Left ventricle myocardium inferior (tissue), 1 donor: ENCODE results near the gene TENT5C. TPM values are rescaled to one million over a fixed set of nuclear protein-coding genes. Genes with fewer than 3 reads are reported as not detected.

Source experiments
- DNase-seq: peaks from one replicate; pipeline ENCODE4 v3.0.0-alpha.2; 2020
- H3K27ac ChIP-seq: fragments of 200-600 bp; replicated peaks from 2 replicates; pipeline ENCODE4 v1.8.0; 2021
- H3K27me3 ChIP-seq: fragments of 200-600 bp; 2 replicates; pipeline ENCODE4 v1.8.0; 2021; ENCODE audit warnings: low read depth
- H3K36me3 ChIP-seq: fragments of 200-600 bp; 2 replicates; pipeline ENCODE4 v1.8.0; 2021
- H3K4me1 ChIP-seq: fragments of 200-600 bp; 2 replicates; pipeline ENCODE4 v1.8.0; 2021
- H3K4me3 ChIP-seq: fragments of 200-600 bp; 2 replicates; pipeline ENCODE4 v1.8.0; 2021; ENCODE audit warnings: mild to moderate bottlenecking, moderate library complexity
- H3K9me3 ChIP-seq: fragments of 200-600 bp; replicated peaks from 2 replicates; pipeline ENCODE4 v1.8.0; 2021
- intact Hi-C: fragments of 100-400 bp; cut with micrococcal nuclease; formaldehyde crosslinking; loops from one replicate; pipeline ENCODE4 v1.11.0; 2022
- total RNA-seq: library from RNA; stranded (reverse); fragmentation: NEBNext Ultra II Directional; extraction: Animal tissue kit (Norgen Biotek cat#: 25700); gene quantifications from one replicate; pipeline ENCODE4 v1.2.1, GENCODE V29; 2021
- TF ChIP-seq, protein P1 (sequence below): fragments of 200-600 bp; IDR thresholded peaks from 2 replicates; pipeline ENCODE4 v1.8.0; 2021; ENCODE audit warnings: antibody characterized with exemption, mild to moderate bottlenecking, borderline replicate concordance
- donor health status: DM: no; HTN: yes; CAD: no; lungs with severe emphysema.

The TENT5C gene
- total RNA-seq, 1 donor from 2014 or later, result 14.9 TPM

DNA sequence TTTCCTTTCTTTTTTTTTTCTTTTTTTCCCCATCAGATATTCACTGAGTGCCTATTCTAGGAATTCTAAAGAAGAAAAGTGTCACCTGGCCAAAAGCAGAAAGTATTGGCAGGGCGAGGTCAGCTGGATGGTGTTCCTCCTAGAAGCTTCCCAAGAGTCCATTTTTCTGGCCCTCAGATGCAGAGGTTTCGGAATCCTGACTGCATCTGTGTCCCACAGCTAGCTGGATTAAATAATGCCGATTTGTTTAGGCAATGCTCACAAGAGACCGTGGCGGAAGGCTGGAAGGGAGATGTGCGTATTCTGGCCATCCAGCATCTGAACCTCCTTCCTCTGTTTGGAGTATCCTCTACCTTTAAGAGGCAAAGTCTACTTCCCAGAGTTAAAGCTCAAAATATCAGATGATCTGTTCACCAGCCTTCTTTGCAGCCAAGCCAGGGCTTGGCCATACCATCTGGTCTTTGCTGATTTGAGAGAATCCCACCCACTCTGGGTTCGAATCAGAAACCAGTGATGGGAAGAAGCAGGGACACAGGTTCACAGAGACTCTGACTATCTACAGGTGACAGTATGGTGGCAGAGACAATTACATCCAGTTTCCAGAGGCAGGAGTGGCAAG lies 5.4 kb upstream of the TENT5C start:
- intact Hi-C loops, result no loop called here
- Histone ChIP-seq H3K27ac (peak overlapping the region; percentile 27), H3K27me3 (no peaks in the 10 kb centered on the region), H3K4me1 (peaks cover 7% of the 10 kb centered on the region), H3K4me3 (no peak overlapping the region), H3K36me3 (no peaks in the 10 kb centered on the region), H3K9me3 (no peaks in the 10 kb centered on the region)
- no peak for DNase-seq
- TF ChIP-seq, protein P1, sequence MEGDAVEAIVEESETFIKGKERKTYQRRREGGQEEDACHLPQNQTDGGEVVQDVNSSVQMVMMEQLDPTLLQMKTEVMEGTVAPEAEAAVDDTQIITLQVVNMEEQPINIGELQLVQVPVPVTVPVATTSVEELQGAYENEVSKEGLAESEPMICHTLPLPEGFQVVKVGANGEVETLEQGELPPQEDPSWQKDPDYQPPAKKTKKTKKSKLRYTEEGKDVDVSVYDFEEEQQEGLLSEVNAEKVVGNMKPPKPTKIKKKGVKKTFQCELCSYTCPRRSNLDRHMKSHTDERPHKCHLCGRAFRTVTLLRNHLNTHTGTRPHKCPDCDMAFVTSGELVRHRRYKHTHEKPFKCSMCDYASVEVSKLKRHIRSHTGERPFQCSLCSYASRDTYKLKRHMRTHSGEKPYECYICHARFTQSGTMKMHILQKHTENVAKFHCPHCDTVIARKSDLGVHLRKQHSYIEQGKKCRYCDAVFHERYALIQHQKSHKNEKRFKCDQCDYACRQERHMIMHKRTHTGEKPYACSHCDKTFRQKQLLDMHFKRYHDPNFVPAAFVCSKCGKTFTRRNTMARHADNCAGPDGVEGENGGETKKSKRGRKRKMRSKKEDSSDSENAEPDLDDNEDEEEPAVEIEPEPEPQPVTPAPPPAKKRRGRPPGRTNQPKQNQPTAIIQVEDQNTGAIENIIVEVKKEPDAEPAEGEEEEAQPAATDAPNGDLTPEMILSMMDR, result no peak

DNA sequence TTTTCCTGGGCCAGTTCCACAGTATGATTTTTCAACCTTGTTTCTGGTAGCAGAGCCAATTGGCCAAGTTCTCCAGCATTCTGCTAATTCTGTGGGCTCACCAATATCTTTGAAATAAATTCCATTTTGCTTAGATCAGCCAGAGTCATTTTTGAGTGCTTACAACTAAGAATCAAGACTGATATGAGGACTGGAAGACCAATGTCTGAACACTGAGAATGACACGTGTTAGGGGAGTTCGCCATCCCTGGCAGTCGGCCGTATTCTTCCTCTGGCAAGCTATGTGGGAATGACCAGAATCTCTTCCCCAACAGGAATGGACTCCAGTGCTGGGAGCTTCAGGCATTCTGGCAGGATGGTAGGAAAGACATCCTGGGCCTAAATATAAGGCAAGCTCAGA lies 4.9 kb upstream of the TENT5C start:
- H3K27me3 ChIP-seq, result no peaks in the 10 kb centered on the region
- H3K4me3 ChIP-seq, result no peak overlapping the region
- TF ChIP-seq, protein P1, result no peak
- H3K36me3 ChIP-seq, result no peaks in the 10 kb centered on the region
- intact Hi-C loops, result no loop called here
- no peaks in the 10 kb centered on the region for H3K9me3 ChIP-seq
- DNase-seq, result peak; percentile 28
- H3K27ac ChIP-seq, result no peak overlapping the region
- H3K4me1 ChIP-seq, result peaks cover 9% of the 10 kb centered on the region

DNA sequence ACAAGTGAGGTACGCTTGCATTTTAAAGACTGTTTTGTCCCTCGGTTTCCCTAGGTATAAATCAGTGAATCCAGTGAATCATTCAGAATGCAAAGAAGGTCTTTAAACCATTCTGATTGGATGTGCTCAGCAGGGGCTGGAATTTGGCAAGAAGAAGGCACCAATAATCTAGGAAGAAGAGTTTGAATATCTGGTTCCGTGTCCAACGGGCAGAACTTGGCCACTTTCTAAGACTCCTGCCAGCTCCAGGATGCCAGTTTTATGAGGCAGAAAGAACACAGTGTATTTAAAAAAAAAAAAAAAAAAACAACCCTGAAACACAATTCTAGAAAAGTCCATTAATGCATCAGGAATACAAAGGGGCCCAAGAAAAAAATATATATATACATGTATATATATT lies 3.0 kb upstream of the TENT5C start:
- no peaks in the 10 kb centered on the region for H3K27me3 ChIP-seq
- no peak overlapping the region for H3K4me3 ChIP-seq
- H3K9me3 ChIP-seq, result no peaks in the 10 kb centered on the region
- H3K36me3 ChIP-seq, result no peaks in the 10 kb centered on the region
- intact Hi-C loops, result no loop called here
- H3K4me1 ChIP-seq, result peaks cover 28% of the 10 kb centered on the region
- H3K27ac ChIP-seq, result no peak overlapping the region
- no peak for DNase-seq
- TF ChIP-seq, protein P1, result no peak

DNA sequence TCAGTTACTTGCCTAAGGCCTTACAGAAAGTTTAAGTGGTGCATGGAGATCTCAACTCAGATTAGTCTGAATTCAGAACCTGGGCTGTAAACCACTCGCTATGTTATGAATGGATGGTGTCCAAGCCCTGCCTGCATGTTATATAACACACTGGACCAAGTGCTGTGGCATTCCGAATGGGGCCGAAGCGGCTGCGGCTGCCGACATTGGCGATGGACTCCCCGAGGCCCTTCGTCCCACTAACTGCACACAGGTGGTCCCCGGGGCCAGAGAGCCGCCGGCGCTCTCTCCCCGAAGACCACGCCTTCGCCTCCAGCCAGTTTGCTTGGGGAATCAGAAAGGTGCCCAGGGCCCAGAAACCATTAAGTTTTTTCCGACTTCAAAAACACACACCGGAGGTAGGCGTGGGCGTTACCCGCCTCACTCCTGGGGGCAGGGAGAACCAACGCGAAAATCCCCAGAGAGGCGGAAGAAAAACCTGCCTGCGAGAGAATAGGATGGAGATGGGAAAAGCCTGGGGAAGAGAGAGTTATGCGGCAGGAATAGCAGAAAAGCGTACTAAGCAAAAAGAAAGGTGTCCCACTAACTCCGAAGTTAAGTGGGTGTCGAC lies 579 bp upstream of the TENT5C start:
- Histone ChIP-seq H3K36me3 (no peaks in the 10 kb centered on the region), H3K9me3 (no peaks in the 10 kb centered on the region), H3K4me1 (peaks cover 52% of the 10 kb centered on the region), H3K27me3 (no peaks in the 10 kb centered on the region), H3K4me3 (peak overlapping the region; percentile 87), H3K27ac (peak overlapping the region; percentile 80)
- intact Hi-C loops, result no loop called here
- no peak for DNase-seq
- TF ChIP-seq, protein P1, result no peak

DNA sequence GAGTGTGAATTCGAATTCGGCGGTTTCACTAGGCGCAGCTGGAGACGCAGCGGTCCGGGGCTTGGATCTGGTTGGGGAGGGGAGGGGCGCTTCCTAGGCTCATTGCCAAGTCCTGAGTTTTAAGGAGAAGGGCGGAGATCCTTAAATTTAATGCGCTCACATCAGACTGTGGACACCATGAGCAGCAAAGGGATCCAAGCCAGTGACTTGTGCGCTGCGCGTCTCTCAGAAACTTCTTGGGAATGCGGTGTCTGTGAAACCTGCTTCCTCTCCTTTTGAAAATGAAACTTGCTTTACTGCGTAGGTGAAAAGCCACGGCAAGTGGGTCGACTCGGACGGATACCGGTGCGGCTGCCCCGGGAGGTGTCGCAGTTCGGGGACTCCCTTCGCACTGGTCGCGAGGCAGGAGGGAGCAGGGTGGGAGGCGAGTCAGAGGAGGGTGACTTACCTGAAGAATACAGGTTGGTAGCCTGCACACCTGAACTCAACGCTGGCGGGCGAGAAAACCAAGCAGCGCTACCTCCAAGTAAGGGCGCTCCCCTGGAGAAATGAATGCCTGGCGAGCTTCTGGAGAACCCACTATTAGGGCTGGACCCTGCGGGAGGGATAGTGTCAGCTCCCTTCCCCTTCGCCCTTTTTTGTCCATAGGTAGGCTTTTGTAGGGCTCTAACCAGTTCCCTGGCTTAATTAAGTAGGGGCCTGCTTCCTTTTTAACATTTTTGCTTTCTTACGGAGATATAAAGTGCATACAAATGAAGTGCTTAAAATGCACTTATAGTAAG lies 992 bp downstream of the TENT5C start:
- TF ChIP-seq, protein P1, result no peak
- no peak for DNase-seq
- Histone ChIP-seq H3K27ac (peak overlapping the region; percentile 79), H3K27me3 (no peaks in the 10 kb centered on the region), H3K4me1 (peaks cover 67% of the 10 kb centered on the region), H3K36me3 (no peaks in the 10 kb centered on the region), H3K4me3 (peak overlapping the region; percentile 87), H3K9me3 (no peaks in the 10 kb centered on the region)
- intact Hi-C loops, result no loop called here
